SK-N-MC (cell line): ENCODE data around the gene PFKFB3.

Source experiments
- EZH2 ChIP-seq: fragments of 200-600 bp; sonication (generic); IDR thresholded peaks from one replicate; pipeline ENCODE4 v1.6.1; 2017; ENCODE audit warnings: antibody characterized with exemption
- FOXP2 ChIP-seq: optimal IDR thresholded peaks from 2 replicates; pipeline ENCODE3; 2011; ENCODE audit warnings: mild to moderate bottlenecking, moderate library complexity; ENCODE audit not compliant: insufficient read depth; ENCODE audit errors: extremely low read length, control extremely low read depth
- POLR2AphosphoS5 ChIP-seq: IDR thresholded peaks from 2 replicates; pipeline ENCODE4 v1.6.1; 2012; ENCODE audit warnings: mild to moderate bottlenecking, low read depth, low read length, borderline replicate concordance

DNA sequence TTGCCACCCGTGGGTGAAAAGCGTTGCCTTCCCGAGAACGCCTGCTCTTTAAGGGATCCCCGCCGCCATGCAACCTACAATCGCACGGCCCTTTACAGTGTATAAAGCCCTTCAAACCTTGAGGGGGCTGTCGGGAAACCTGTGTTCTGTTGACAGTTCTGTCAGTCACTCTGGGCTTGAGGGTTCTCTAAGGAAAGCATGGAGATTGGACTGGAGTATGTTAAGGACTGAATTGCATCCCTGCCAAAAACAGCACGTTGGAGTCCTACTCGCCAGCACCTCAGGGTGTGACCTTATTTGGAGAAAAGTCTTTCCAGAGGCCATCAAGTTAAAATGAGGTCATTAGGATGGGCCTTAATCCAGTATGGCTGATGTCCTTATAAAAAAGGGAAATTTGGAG, 70.6 kb downstream of the PFKFB3 start:
- TF ChIP-seq EZH2 (no peak), FOXP2 (no peak), POLR2AphosphoS5 (no peak)
